CD4-positive, alpha-beta T cell (primary cell): ENCODE measurements around the gene SREK1. TPM values are rescaled to one million over a fixed set of nuclear protein-coding genes. Genes with fewer than 3 reads are reported as not detected.
"Not testable (repeated sequence)": the region's sequence is repeated elsewhere in the genome, so short reads cannot be mapped to it uniquely, and the experiment has no call there.

Source experiments
- ATAC-seq: fragments of 200-7000 bp; cut with Tn5 transposase; one replicate; pipeline ENCODE4 v1.10.0; 2022; ENCODE audit warnings: mild to moderate bottlenecking; ENCODE audit not compliant: poor library complexity
- CTCF ChIA-PET: fragments of 350-600 bp; sonication (Branson Sonifier 250); formaldehyde crosslinking; loops from one replicate; lab custom pipeline; 2021; ENCODE audit warnings: antibody characterized with exemption, inconsistent platforms; lab: Charles Lee
- POLR2A ChIA-PET: fragments of 350-600 bp; sonication (Branson Sonifier 250); formaldehyde crosslinking; loops from one replicate; lab custom pipeline; 2021; ENCODE audit warnings: antibody characterized with exemption, inconsistent platforms; lab: Charles Lee
- DNase-seq, 14 experiments: peaks; one replicate each; pipeline ENCODE4 v3.0.0-alpha.2; 2013 to 2020; ENCODE audit warnings: mixed read lengths in 2 of 14
- H3K27ac ChIP-seq, 2 donors: one replicate each; pipeline versions ENCODE4 v1.5.1 to v1.7.0; 2013; ENCODE audit warnings: low read length in 2 of 2, low read depth in 1 of 2, mild to moderate bottlenecking in 1 of 2
- H3K27me3 ChIP-seq, 2 experiments: 1 replicate in 1 of 2; 2 replicates in 1 of 2; pipeline versions ENCODE4 v1.6.1 to v1.7.0; 2013; ENCODE audit warnings: low read length in 2 of 2, control low read depth in 1 of 2, mild to moderate bottlenecking in 1 of 2, moderate library complexity in 1 of 2; ENCODE audit not compliant: insufficient read depth in 2 of 2, control insufficient read depth in 1 of 2
- H3K36me3 ChIP-seq: one replicate; pipeline ENCODE4 v1.6.1; 2013; ENCODE audit warnings: low read length, control low read depth; ENCODE audit not compliant: insufficient read depth
- H3K4me1 ChIP-seq: one replicate; pipeline ENCODE4 v1.6.1; 2013; ENCODE audit warnings: low read length, control low read depth; ENCODE audit not compliant: insufficient read depth
- H3K4me3 ChIP-seq: one replicate; pipeline ENCODE4 v1.5.1; 2013; ENCODE audit warnings: mild to moderate bottlenecking, low read length, moderate library complexity
- H3K9me3 ChIP-seq, 2 experiments: 1 replicate in 1 of 2; 2 replicates in 1 of 2; pipeline versions ENCODE4 v1.6.1 to v1.7.0; 2013; ENCODE audit warnings: low read length in 2 of 2, mild to moderate bottlenecking in 2 of 2, control low read depth in 1 of 2, moderate library complexity in 1 of 2; ENCODE audit not compliant: control insufficient read depth in 1 of 2, insufficient read depth in 1 of 2
- H3K27ac Mint-ChIP-seq: one replicate; pipeline ENCODE4 v1.8.0; 2020; ENCODE audit warnings: mixed read lengths
- H3K27me3 Mint-ChIP-seq: one replicate; pipeline ENCODE4 v1.8.0; 2021; ENCODE audit warnings: mixed read lengths
- H3K36me3 Mint-ChIP-seq: one replicate; pipeline ENCODE4 v1.8.0; 2021; ENCODE audit warnings: low read depth, mixed read lengths
- H3K4me1 Mint-ChIP-seq: one replicate; pipeline ENCODE4 v1.8.0; 2021; ENCODE audit warnings: low read depth, mixed read lengths
- H3K4me3 Mint-ChIP-seq: one replicate; pipeline ENCODE4 v1.8.0; 2020; ENCODE audit warnings: mild to moderate bottlenecking, mixed read lengths
- H3K9me3 Mint-ChIP-seq: one replicate; pipeline ENCODE4 v1.8.0; 2020; ENCODE audit warnings: mixed read lengths
- CTCF ChIP-seq: fragments of 200-600 bp; IDR thresholded peaks from one replicate; pipeline ENCODE4 v1.8.0; 2022; ENCODE audit warnings: antibody characterized with exemption, mild to moderate bottlenecking
- intact Hi-C, 2 experiments: fragments of 100-400 bp; cut with DNase I in 1 of 2; cut with micrococcal nuclease in 1 of 2; formaldehyde crosslinking; loops; one replicate each; pipeline versions ENCODE4 v1.15.1 to v1.9.0; 2023 to 2025; cut with DNase I, micrococcal nuclease
- total RNA-seq, 174 experiments: library from RNA in 2 of 174; stranded (reverse) in 2 of 174; gene quantifications; one replicate each; pipeline ENCODE4 v1.2.3 and lab custom pipeline; 2021 to 2026

SREK1 gene
- total RNA-seq, 2 experiments from 2014 or later: 137 to 155 TPM

GRCh38 chr5:66222455-66222854, 78.4 kb downstream of the SREK1 start:
- no peak for DNase-seq
- no peaks in the 10 kb centered on the region for H3K4me1 ChIP-seq
- no peak overlapping the region for H3K4me3 ChIP-seq
- ChIA-PET CTCF (interaction anchor here (1.3 kb wide), 1 partner anchor 86 kb away, joined by 3 read pairs; no protein-coding TSS in a partner anchor), POLR2A (no interaction called here)
- peaks cover 0 to 5% of the 10 kb centered on the region in 2 experiments for H3K9me3 ChIP-seq
- no peak overlapping the region for H3K4me3 Mint-ChIP-seq
- H3K27me3 ChIP-seq: no peaks in the 10 kb centered on the region
- no peaks in the 10 kb centered on the region for H3K9me3 Mint-ChIP-seq
- no peak overlapping the region for H3K27ac Mint-ChIP-seq
- H3K27me3 Mint-ChIP-seq: no peaks in the 10 kb centered on the region
- peaks cover 4% of the 10 kb centered on the region for H3K36me3 Mint-ChIP-seq
- TF ChIP-seq CTCF: no peak
- intact Hi-C loops: no loop called here
- ATAC-seq: no peak
- H3K36me3 ChIP-seq: no peaks in the 10 kb centered on the region
- no peak overlapping the region for H3K27ac ChIP-seq
- H3K4me1 Mint-ChIP-seq: no peaks in the 10 kb centered on the region

GRCh38 chr5:66222896-66223295, 78.8 kb downstream of the SREK1 start:
- H3K4me3 ChIP-seq, intact Hi-C loops, H3K4me3 Mint-ChIP-seq, H3K27ac Mint-ChIP-seq, H3K9me3 ChIP-seq, H3K4me1 Mint-ChIP-seq, H3K36me3 Mint-ChIP-seq, POLR2A ChIA-PET, DNase-seq, H3K27me3 ChIP-seq, H3K36me3 ChIP-seq, H3K9me3 Mint-ChIP-seq, H3K27me3 Mint-ChIP-seq, H3K27ac ChIP-seq, ATAC-seq, H3K4me1 ChIP-seq: not testable (repeated sequence)
- CTCF ChIA-PET: interaction anchor here (1.3 kb wide), 1 partner anchor 85 kb away, joined by 3 read pairs; no protein-coding TSS in a partner anchor

- H3K27ac Mint-ChIP-seq: no peak overlapping the region
- CTCF ChIA-PET: no interaction called here
These were observed 79.5 kb downstream of the SREK1 start for GRCh38 chr5:66223637-66224036.

More at GRCh38 chr5:66223637-66224036, 79.5 kb downstream of the SREK1 start:
- Mint-ChIP-seq H3K36me3 (peaks cover 4% of the 10 kb centered on the region), H3K4me1 (no peaks in the 10 kb centered on the region), H3K9me3 (no peaks in the 10 kb centered on the region), H3K4me3 (no peak overlapping the region), H3K27me3 (no peaks in the 10 kb centered on the region)
- Histone ChIP-seq H3K27me3 (no peaks in the 10 kb centered on the region), H3K4me3 (no peak overlapping the region), H3K27ac (no peak overlapping the region), H3K4me1 (no peaks in the 10 kb centered on the region), H3K9me3 (peaks cover 0 to 5% of the 10 kb centered on the region in 2 experiments), H3K36me3 (no peaks in the 10 kb centered on the region)
- intact Hi-C loops: no loop called here
- POLR2A ChIA-PET: interaction anchor here (0.6 kb wide), 1 partner anchor 8 kb away, joined by 4 read pairs; no protein-coding TSS in a partner anchor
- ATAC-seq (no peak), DNase-seq (no peak)
- no peak for TF ChIP-seq CTCF
